ENCODE results near the gene ANXA11. TPM values are rescaled to one million over a fixed set of nuclear protein-coding genes. Genes with fewer than 3 reads are reported as not detected.

ANXA11 gene
- polyA plus RNA-seq, 1 donor from 2014 or later = not detected

- Histone ChIP-seq H3K4me3 (ENCODE audit: low read length) (no peak overlapping the region), H2AFZ (ENCODE audit: low read depth, low read length) (no peak overlapping the region), H3F3A (ENCODE audit: insufficient read depth, low read length, poor library complexity, severe bottlenecking) (no peaks in the 10 kb centered on the region), H3K36me3 (ENCODE audit: insufficient read depth, low read length) (no peaks in the 10 kb centered on the region), H3K79me2 (replicated peaks; ENCODE audit: insufficient read depth, low read length) (no peaks in the 10 kb centered on the region), H4K20me1 (ENCODE audit: insufficient read depth) (no peaks in the 10 kb centered on the region), H3K27ac (ENCODE audit: low read length) (no peak overlapping the region), H3K9ac (ENCODE audit: low read length) (no peak overlapping the region), H3K27me3 (ENCODE audit: insufficient read depth, low read depth, low read length) (no peaks in the 10 kb centered on the region), H3K4me2 (ENCODE audit: low read length) (no peak overlapping the region), H3K9me2 (ENCODE audit: insufficient read depth, low read length) (no peaks in the 10 kb centered on the region), H3K9me3 (ENCODE audit: low read length) (no peaks in the 10 kb centered on the region)
- no peak for TF ChIP-seq SMC3 (conservative IDR thresholded peaks at IDR 0.05; ENCODE audit: poor library complexity)
- TF ChIP-seq EP300 (conservative IDR thresholded peaks at IDR 0.05; ENCODE audit: poor library complexity, severe bottlenecking) = no peak
- TF ChIP-seq POLR2AphosphoS5 (IDR thresholded peaks at IDR 0.05) = no peak
- TF ChIP-seq CTCF (IDR thresholded peaks at IDR 0.05; ENCODE audit: poor library complexity, severe bottlenecking) = no peak
- TF ChIP-seq EZH2 (IDR thresholded peaks at IDR 0.05; ENCODE audit: borderline replicate concordance, insufficient read depth, low read length, poor library complexity, severe bottlenecking) = no peak
- TF ChIP-seq TAF1 (IDR thresholded peaks at IDR 0.05; ENCODE audit: low read depth) = no peak
- TF ChIP-seq RAD21 (conservative IDR thresholded peaks at IDR 0.05) = no peak
- no peak for TF ChIP-seq MXI1 (conservative IDR thresholded peaks at IDR 0.05; ENCODE audit: poor library complexity, severe bottlenecking)
- no peak for TF ChIP-seq REST (IDR thresholded peaks at IDR 0.05; ENCODE audit: borderline replicate concordance)
Measured at GRCh38 chr10:80177781-80178636, 27.3 kb downstream of the ANXA11 start.

GRCh38 chr10:80176526-80176925 lies 28.8 kb downstream of the ANXA11 start:
- no peak overlapping the region for H3K27ac ChIP-seq (ENCODE audit: low read length)
- no peak for TF ChIP-seq TAF1 (IDR thresholded peaks at IDR 0.05; ENCODE audit: low read depth)
- no peak for TF ChIP-seq EP300 (conservative IDR thresholded peaks at IDR 0.05; ENCODE audit: poor library complexity, severe bottlenecking)
- no peak for TF ChIP-seq SMC3 (conservative IDR thresholded peaks at IDR 0.05; ENCODE audit: poor library complexity)
- H3K4me3 ChIP-seq (ENCODE audit: low read length) = no peak overlapping the region
- H3K9me2 ChIP-seq (ENCODE audit: insufficient read depth, low read length) = no peaks in the 10 kb centered on the region
- no peaks in the 10 kb centered on the region for H3K79me2 ChIP-seq (replicated peaks; ENCODE audit: insufficient read depth, low read length)
- H4K20me1 ChIP-seq (ENCODE audit: insufficient read depth) = no peaks in the 10 kb centered on the region
- no peak overlapping the region for H3K4me2 ChIP-seq (ENCODE audit: low read length)
- no peaks in the 10 kb centered on the region for H3F3A ChIP-seq (ENCODE audit: insufficient read depth, low read length, poor library complexity, severe bottlenecking)
- no peaks in the 10 kb centered on the region for H3K27me3 ChIP-seq (ENCODE audit: insufficient read depth, low read depth, low read length)
- H3K9ac ChIP-seq (ENCODE audit: low read length) = no peak overlapping the region
- no peaks in the 10 kb centered on the region for H3K36me3 ChIP-seq (ENCODE audit: insufficient read depth, low read length)
- no peaks in the 10 kb centered on the region for H3K9me3 ChIP-seq (ENCODE audit: low read length)
- H2AFZ ChIP-seq (ENCODE audit: low read depth, low read length) = no peak overlapping the region
